Fibroblast of skin of abdomen (primary cell): ENCODE data around the gene PTPN14.
A peak's percentile ranks its signal among the peaks of the same experiment; 100 is the strongest.

Experiments used
- DNase-seq: peaks from one replicate; pipeline ENCODE4 v3.0.0-alpha.2; 2013

PTPN14 gene

GRCh38 chr1:214474467-214474866, 76.9 kb downstream of the PTPN14 start:
- DNase-seq, result no peak

GRCh38 chr1:214473862-214474261, 77.5 kb downstream of the PTPN14 start:
- no peak for DNase-seq

GRCh38 chr1:214473387-214473786, 78.0 kb downstream of the PTPN14 start:
- peak; percentile 85 for DNase-seq

GRCh38 chr1:214472364-214472763, 79.0 kb downstream of the PTPN14 start:
- DNase-seq, result peak; percentile 66

GRCh38 chr1:214471458-214471857, 79.9 kb downstream of the PTPN14 start:
- DNase-seq, result no peak

GRCh38 chr1:214470132-214470531, 81.3 kb downstream of the PTPN14 start:
- DNase-seq, result no peak

- no peak for DNase-seq
These were observed 82.1 kb downstream of the PTPN14 start for GRCh38 chr1:214469290-214469689.

- DNase-seq, result no peak
These were observed 84.3 kb downstream of the PTPN14 start for GRCh38 chr1:214467078-214467585.

- no peak for DNase-seq
These were observed 84.9 kb downstream of the PTPN14 start for GRCh38 chr1:214466403-214467077.

- no peak for DNase-seq
These were observed 86.7 kb downstream of the PTPN14 start for GRCh38 chr1:214464445-214465287.

- DNase-seq, result no peak
These were observed 87.8 kb downstream of the PTPN14 start for GRCh38 chr1:214463596-214463995.

- DNase-seq, result no peak
These were observed 88.5 kb downstream of the PTPN14 start for GRCh38 chr1:214462882-214463281.

- no peak for DNase-seq
These were observed 90.1 kb downstream of the PTPN14 start for GRCh38 chr1:214461305-214461704.

- DNase-seq, result no peak
These were observed 91.0 kb downstream of the PTPN14 start for GRCh38 chr1:214460304-214460916.

- no peak for DNase-seq
These were observed 91.5 kb downstream of the PTPN14 start for GRCh38 chr1:214459895-214460294.

- DNase-seq, result no peak
These were observed 92.9 kb downstream of the PTPN14 start for GRCh38 chr1:214458541-214458940.

- peak; percentile 40 for DNase-seq
These were observed 95.2 kb downstream of the PTPN14 start for GRCh38 chr1:214455971-214456867.

GRCh38 chr1:214455479-214455878, 95.9 kb downstream of the PTPN14 start:
- no peak for DNase-seq

GRCh38 chr1:214454569-214455396, 96.6 kb downstream of the PTPN14 start:
- DNase-seq, result peak; percentile 89

GRCh38 chr1:214453109-214453722, 98.2 kb downstream of the PTPN14 start:
- DNase-seq, result peak; percentile 79
